Esophagus muscularis mucosa (tissue), 3 donors: ENCODE results near the gene C4orf54.

ENCODE experiments used
- POLR2A ChIP-seq: fragments of 450-650 bp; IDR thresholded peaks from one replicate; pipeline ENCODE4 v1.6.1; 2017; ENCODE audit warnings: antibody characterized with exemption, moderate library complexity, mild to moderate bottlenecking, low read depth
- TF ChIP-seq, protein P1 (sequence below), 3 experiments: fragments of 200-600 bp in 2 of 3; fragments of 450-650 bp in 1 of 3; sonication (generic) in 2 of 3; IDR thresholded peaks; one replicate each; pipeline ENCODE4 v1.5.1; 2017 to 2019; ENCODE audit warnings: antibody characterized with exemption in 3 of 3, mild to moderate bottlenecking in 2 of 3, moderate library complexity in 1 of 3

DNA sequence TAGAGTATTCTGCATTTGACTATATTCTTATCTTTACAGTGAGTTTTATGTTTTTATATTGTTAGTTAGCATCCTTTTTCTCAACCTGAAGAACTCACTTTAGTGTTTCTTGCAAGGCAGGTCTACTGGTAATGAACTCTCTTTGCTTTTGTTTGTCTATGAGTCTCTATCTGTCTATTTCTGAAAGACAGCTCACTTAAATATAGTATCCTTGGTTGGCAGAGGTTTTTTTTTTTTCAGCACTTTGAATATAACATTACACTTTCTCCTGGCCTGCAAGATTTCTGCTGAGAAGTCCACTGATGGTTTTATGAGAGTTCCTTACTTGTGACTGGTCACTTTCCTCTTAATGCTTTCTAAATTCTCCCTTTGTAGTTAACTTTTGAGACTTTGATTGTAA lies 32.8 kb upstream of the C4orf54 start:
- no peak for TF ChIP-seq POLR2A
- TF ChIP-seq, protein P1, sequence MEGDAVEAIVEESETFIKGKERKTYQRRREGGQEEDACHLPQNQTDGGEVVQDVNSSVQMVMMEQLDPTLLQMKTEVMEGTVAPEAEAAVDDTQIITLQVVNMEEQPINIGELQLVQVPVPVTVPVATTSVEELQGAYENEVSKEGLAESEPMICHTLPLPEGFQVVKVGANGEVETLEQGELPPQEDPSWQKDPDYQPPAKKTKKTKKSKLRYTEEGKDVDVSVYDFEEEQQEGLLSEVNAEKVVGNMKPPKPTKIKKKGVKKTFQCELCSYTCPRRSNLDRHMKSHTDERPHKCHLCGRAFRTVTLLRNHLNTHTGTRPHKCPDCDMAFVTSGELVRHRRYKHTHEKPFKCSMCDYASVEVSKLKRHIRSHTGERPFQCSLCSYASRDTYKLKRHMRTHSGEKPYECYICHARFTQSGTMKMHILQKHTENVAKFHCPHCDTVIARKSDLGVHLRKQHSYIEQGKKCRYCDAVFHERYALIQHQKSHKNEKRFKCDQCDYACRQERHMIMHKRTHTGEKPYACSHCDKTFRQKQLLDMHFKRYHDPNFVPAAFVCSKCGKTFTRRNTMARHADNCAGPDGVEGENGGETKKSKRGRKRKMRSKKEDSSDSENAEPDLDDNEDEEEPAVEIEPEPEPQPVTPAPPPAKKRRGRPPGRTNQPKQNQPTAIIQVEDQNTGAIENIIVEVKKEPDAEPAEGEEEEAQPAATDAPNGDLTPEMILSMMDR (IDR thresholded peaks at IDR 0.05), result no peak
